NCI-H345 (cell line): Measurements from ENCODE around the gene OR13G1.
A peak's percentile ranks its signal among the peaks of the same experiment; 100 is the strongest.
"Not testable (repeated sequence)": the region's sequence is repeated elsewhere in the genome, so short reads cannot be mapped to it uniquely, and the experiment has no call there.

Experiments
- DNase-seq: peaks from one replicate; lab custom pipeline; 2025; lab: John Stamatoyannopoulos, UW

Gene OR13G1, protein sequence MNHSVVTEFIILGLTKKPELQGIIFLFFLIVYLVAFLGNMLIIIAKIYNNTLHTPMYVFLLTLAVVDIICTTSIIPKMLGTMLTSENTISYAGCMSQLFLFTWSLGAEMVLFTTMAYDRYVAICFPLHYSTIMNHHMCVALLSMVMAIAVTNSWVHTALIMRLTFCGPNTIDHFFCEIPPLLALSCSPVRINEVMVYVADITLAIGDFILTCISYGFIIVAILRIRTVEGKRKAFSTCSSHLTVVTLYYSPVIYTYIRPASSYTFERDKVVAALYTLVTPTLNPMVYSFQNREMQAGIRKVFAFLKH

GRCh38 chr1:247679639-247680038 lies at the start of gene OR13G1:
OR13G1 (minus strand) TSS chr1:247679739; CDS start chr1:247673041, 6,698 bp downstream.
- no peak for DNase-seq

GRCh38 chr1:247721222-247721621 lies 41.7 kb upstream of the OR13G1 start:
- no peak for DNase-seq

DNA sequence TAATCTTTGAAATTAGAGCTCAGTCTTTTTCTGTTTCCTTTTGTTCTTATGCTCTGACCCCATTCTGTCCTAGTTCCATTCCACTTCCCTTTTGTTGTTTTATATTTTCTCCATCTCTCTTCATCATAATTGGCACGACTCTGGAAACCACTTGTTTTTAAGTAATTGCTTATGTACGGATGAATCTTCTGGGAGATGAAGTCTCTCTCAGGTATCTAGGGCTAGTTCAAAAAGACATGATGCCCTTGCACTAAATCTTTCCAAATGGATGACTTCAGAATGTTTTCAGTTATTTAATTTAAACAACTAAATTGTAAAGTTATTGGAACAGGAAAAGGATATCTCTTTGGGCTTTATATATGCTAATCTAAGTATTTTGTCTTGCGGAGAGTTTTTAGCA lies 37.0 kb upstream of the OR13G1 start, which contains the start of gene OR6F1:
Gene OR6F1 (minus strand): TSS at position 101 of the 400 bp plus-strand sequence. CDS start 3,891 bp downstream, outside the sequence.
- no peak for DNase-seq

DNA sequence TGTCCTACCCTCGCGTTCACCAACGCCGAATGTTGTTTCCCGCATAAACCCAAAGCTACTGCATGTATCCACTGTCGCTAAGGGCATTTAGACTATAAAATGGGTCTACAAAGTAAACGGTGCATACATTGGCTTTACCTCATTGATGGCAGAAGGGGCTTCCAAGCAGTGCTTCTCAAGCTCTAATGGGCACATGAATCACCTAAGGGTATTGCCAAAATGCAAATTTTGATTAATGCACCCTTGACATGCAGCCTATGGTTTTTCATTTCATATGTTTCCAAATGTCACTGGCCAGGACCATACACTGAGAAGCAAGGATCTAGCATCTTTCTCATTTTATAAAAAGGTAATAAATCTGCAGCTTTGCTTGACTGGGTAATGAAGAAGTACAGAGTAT lies 34.2 kb upstream of the OR13G1 start:
- no peak for DNase-seq

GRCh38 chr1:247710681-247711080 lies 31.1 kb upstream of the OR13G1 start:
- not testable (repeated sequence) for DNase-seq

DNA sequence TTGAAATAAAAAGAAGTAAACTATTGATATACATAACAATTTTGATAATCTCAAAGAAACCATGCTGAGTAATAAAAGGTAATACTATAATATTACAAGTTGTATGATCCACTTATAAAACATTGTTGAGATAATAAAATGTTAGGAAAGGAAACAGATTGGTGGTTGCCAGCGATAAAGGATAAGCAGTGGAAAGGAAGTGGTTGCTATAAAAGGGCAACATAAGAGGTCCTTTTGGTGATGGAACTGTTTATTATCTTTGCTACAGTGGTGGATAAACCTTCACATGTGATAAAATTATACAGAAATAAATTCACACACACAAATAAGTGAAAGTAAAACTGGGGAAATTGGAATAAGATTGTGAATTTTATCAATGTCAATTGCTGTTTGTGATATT lies 21.8 kb upstream of the OR13G1 start:
- no peak for DNase-seq

GRCh38 chr1:247681288-247681897 lies 1.9 kb upstream of the OR13G1 start:
- peak; percentile 12 for DNase-seq

DNA sequence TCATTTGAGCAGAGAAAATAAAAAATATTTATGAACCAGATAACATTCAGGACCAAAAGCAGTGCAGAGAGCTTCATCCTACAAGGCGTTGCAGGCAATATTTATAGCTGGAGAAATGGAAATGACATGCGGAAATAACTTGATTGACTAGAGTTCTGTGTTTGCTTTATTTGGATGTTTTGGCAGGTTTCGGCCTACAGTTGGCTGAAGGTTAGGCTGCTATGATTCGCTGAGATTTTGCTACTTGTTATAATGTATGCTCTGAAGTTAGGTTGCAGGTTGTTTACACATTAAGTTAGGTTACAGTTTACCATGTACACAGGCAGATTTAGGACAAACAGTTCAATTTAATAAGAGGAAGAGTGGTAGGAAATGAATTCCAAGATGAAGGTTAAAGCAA lies 632 bp upstream of the OR13G1 start:
- no peak for DNase-seq

GRCh38 chr1:247669225-247669624 lies 10.3 kb downstream of the OR13G1 start:
- no peak for DNase-seq

GRCh38 chr1:247656221-247656875 lies 23.2 kb downstream of the OR13G1 start:
- no peak for DNase-seq

DNA sequence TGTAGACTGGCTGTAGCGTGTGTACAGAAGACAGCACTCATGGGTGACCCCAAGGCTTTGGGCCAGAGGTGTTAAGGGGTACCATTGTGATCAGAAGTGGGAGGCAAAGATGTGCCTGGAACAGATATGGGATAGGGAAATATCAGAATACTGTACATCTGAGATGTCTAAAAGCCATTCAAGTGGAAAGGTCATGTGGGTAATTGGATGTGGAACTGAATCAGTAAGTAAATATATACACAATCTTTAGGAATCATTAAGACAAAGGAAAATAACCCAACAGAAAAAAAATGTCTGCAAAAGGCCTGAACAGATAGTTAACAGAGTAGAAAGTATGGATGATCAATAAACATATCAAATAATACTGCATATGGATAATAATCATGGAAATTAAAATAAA lies 26.5 kb downstream of the OR13G1 start:
- no peak for DNase-seq

DNA sequence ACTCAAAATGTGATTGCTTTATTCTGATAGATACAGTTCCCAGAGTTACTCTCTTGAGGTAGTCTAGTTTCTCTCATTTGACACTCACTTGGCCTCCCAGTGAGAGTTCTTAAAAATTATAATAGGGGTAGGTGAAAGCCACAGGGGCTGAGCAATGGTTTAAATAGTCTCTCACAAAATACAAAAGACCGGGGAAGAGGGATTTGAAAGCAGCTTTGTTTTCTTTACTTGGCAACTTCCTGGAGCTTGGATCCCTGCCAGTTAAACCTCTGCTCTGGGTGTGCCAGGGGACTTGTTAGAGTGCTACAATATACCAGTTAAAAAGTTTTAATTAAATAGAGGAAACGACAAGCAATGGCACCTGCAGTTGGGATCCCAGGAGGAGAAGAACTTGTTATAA lies 31.7 kb downstream of the OR13G1 start:
- peak; percentile 5 for DNase-seq

DNA sequence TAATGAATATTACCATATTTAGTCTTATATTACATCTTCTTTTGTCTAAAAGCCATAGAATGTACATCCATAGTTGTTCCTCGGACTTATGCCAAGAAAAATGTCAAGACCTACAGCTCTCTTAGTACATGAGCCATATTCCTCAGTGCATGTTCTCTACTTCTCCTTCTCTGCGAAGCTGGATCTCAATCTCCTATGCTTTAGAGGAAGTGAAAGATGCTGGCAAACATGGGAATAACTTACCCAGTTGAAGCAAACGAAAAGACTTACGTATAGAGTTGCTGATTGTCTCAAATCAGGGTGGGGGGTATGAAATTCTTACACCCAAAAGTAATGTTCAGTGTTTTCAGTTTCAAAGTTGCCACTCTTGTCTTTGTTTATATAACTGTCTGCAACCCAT lies 32.7 kb downstream of the OR13G1 start:
- DNase-seq = no peak

DNA sequence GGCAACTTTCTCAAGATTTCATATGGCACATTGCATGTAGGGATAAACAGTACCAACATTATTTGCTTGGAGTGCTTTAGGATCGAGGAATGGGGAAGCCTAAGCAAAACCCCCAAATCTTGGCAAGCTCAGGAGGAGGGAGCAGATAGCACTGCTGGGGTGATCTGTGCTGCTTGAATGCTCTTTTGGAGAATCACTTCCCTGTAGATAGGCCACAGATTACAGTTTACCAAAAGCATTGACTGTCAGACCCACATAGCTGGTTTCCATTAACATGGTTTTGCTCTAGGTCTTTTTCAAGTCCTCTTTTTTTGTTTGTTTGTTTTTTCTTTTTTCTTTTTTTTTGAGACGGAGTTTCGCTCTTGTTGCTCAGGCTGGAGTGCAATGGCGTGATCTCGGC lies 36.8 kb downstream of the OR13G1 start:
- DNase-seq = no peak

GRCh38 chr1:247639381-247639981 lies 40.1 kb downstream of the OR13G1 start:
- no peak for DNase-seq

- DNase-seq = no peak
Observed at GRCh38 chr1:247638781-247639180, 40.8 kb downstream of the OR13G1 start.

DNA sequence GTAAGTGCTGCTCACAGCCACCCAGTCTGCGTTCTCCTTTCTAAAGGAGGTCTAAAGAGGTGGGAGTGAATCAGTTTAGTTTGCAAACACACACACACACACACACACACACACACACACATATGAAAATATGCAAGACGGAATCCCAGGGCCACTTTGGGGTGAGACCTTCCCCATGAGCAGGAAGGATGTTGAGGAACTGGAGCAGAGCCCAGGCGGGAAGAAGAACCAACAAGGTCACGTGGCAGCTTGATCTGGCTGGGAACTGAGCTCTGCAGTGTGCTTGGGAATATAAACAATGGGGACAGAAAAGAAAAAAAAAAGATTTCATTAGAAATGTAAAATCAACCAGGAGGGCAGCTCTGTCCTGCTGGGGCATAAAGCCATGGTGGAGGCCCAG lies 41.5 kb downstream of the OR13G1 start:
- no peak for DNase-seq

DNA sequence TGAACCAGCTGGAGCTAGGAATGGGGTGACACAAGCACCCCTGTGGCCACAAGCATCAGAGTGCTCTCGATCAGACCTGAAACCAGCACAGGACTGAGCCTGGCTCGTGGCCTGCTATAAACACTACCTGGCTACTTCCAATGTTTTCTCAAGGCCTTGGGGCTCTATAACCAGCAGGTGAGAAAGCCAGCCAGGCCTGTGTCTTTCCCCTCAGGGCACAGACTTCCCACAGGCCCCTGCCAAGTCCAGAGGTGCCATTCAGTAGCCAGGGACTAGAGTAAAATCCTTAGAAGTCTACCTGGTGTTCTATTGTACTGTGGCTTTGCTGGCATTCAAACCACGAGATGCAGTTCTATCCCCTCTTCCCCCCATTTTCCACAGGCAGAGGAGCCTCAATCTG lies 51.6 kb downstream of the OR13G1 start:
- no peak for DNase-seq
